Stimulated activated effector memory CD8-positive, alpha-beta T cell treated with anti-CD3 and anti-CD28 coated beads, Interleukin-12 subunit alpha, Interleukin-12 subunit beta, amount 100 ng/mL, for 72 hours (primary cell): ENCODE data around the gene TMEM53.
A peak's percentile ranks its signal among the peaks of the same experiment; 100 is the strongest.

Source experiments
- ATAC-seq: fragments of 150-1000 bp; cut with Tn5 transposase; 2 replicates; pipeline ENCODE4 v1.10.0; 2021
- DNase-seq, 2 donors: peaks; one replicate each; pipeline ENCODE4 v3.0.0; 2021 to 2022; ENCODE audit warnings: low spot score in 2 of 2
- H3K27ac Mint-ChIP-seq: one replicate; pipeline ENCODE4 v1.8.0; 2022; ENCODE audit warnings: mild to moderate bottlenecking, mixed read lengths
- H3K36me3 Mint-ChIP-seq: one replicate; pipeline ENCODE4 v1.8.0; 2022; ENCODE audit warnings: mild to moderate bottlenecking, mixed read lengths
- H3K4me1 Mint-ChIP-seq: one replicate; pipeline ENCODE4 v1.8.0; 2022; ENCODE audit warnings: mixed read lengths
- H3K4me3 Mint-ChIP-seq: one replicate; pipeline ENCODE4 v1.8.0; 2022; ENCODE audit warnings: mild to moderate bottlenecking, mixed read lengths
- H3K9me3 Mint-ChIP-seq: one replicate; pipeline ENCODE4 v1.8.0; 2022; ENCODE audit warnings: mixed read lengths

TMEM53 gene

DNA sequence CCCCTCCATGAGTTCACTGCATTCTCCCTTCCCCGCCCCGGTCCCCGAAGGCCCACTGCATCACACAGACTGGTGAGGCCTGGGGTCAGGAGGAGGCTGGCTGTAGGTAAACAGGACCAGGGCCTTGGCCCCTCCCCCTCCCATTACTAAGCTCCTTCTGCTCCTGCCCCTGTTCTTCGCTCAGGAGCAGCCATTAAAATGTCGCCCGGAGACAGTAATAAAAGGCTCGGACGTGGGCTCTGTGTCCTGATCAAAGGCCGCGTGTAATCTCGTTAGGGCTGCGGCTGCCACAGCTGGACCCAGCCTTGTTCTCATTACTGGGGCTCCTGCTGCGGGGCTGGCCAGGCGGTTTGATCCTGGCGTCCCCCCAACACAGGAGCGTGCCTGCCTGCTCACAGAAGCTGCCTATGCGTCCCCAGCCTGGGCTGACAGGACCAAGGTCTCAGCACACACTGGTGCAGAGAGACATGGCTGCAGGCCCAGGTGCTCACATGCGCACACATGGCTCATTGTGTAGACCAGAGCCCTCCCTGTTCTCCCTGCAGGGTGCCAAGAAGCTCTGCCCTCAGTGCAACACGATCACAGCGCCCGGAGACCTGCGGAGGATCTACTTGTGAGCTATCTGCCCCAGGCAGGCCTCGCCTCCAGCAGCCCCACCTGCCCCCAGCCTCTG, 24.0 kb downstream of the TMEM53 start:
- no peak for ATAC-seq
- H3K27ac Mint-ChIP-seq: no peak overlapping the region

DNA sequence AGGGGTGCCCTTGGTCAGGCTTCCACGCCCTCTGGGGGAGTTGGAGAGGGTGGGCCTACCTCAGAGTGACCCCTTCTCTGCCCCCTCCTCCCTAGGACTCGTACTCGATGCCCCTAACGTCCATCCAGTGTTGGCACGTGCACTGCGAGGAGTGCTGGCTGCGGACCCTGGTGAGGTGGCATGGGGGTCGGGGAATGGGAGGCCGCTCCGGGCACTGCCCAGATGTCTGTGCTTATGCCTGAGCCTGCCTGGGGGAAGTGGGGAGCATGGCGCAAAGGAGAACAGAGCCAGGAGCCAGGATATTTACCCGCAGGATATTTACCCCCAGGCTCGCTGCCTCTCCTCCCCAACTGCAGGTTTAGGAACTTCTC, 24.5 kb downstream of the TMEM53 start:
- DNase-seq: no peak
- Mint-ChIP-seq H3K4me3 (no peak overlapping the region), H3K36me3 (peaks cover 49% of the 10 kb centered on the region), H3K4me1 (peaks cover 6% of the 10 kb centered on the region), H3K9me3 (no peaks in the 10 kb centered on the region), H3K27ac (no peak overlapping the region)
- ATAC-seq: no peak

More for the DNA sequence above, 24.0 kb downstream of the TMEM53 start:
- DNase-seq: no peak
- Mint-ChIP-seq H3K4me1 (peaks cover 6% of the 10 kb centered on the region), H3K36me3 (peaks cover 44% of the 10 kb centered on the region), H3K4me3 (no peak overlapping the region), H3K9me3 (no peaks in the 10 kb centered on the region)

DNA sequence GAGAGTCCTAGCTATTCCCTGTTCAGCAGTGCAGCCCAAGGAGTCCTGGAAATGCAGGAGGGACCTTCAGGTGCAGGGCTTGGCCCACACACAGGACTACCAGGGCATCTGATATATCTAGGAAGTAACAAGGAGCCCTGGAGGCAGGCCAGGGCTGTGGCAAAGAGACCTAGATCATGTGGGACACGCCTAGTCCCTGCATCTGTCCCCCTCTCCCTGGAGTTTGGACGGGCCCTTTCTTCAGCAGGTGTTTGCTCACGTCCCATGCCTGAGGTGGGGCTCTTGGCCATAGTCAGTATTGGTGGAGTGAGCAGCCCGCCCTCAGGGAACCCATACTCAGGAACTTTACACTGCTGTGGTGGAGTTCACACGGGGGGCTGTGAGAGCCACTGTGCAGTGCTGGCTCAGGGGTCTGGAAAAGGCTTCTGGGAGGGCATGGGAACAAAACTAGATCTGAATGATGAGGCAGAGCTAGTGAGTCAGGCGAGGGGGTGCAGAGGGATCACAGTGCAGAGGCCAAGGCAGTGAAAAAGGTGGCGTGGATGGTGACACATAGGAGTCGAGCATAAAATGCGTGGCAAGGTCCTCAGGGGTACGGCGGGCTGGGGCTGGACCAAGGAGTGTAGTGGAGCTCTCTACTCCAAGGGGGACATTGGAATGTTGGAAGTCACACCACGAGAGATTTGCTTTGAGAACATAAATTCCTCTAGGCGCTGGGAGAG, 25.6 kb downstream of the TMEM53 start:
- ATAC-seq: no peak
- H3K4me3 Mint-ChIP-seq: no peak overlapping the region
- peaks cover 59% of the 10 kb centered on the region for H3K36me3 Mint-ChIP-seq
- H3K27ac Mint-ChIP-seq: peak overlapping the region; percentile 84
- peaks cover 6% of the 10 kb centered on the region for H3K4me1 Mint-ChIP-seq
- DNase-seq: no peak
- no peaks in the 10 kb centered on the region for H3K9me3 Mint-ChIP-seq

DNA sequence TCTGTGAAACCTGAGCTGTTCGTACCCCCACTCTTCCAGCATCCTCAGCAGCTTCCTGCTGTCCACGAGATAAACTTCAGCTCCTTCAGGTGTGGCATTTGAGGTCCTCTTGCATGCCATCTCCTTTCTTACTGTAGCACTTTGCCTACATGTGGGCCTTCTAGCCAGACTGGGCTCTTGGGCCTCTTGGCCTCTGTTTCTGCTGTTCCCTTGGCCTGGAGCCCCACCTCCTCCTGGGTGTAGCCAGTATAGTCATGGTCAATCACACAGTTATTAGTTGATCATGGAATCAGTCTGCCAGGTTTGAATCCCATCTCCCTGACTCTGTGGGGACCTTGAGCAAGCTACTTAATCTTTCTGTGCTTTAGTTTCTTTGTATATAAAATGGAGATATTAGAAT, 26.4 kb downstream of the TMEM53 start:
- Mint-ChIP-seq H3K36me3 (peaks cover 63% of the 10 kb centered on the region), H3K27ac (peak overlapping the region; percentile 84), H3K9me3 (no peaks in the 10 kb centered on the region), H3K4me1 (peaks cover 11% of the 10 kb centered on the region), H3K4me3 (no peak overlapping the region)
- ATAC-seq (no peak), DNase-seq (no peak)

DNA sequence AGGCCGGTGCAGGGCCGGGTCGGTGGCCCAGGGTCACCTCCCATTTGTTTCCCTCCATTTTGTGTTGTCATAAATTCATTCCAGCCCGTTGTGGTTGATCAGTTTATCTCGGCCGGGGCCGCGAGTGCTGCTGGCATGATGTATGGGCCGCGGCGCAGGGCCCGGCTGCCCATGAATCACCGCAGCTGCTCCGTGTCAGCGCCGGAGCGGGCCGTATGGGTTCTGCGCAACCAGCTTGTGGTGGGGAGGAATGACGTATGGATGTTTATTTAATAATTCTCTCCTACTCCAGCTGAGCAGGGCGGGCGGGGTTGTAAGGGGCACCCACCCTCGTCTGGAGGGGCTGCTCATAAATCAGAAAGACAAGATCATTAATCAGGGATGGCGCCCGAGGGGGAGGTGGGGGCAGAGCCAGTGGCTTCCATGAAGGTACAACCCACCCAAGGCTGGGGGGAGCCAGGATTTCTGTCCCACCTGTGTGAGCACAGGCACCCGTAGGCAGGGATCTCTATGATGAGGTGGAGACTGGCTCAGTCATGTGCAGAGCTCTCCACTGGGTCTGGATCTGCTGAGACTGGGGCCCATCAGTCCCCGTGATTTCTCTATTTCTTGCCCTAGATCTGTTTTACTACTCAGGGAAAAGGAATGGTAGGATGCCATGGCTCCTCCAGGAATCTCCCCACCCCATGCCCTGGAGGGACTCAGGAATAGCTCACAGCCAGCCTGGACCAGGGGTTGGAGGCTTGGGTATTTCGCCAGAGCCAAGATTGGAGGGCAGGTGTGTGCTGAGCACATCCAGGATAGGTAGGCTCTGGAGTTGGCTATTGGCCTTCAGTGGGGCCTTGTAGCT, 27.8 kb downstream of the TMEM53 start:
- Mint-ChIP-seq H3K27ac (peak overlapping the region; percentile 84), H3K9me3 (no peaks in the 10 kb centered on the region), H3K4me3 (no peak overlapping the region), H3K36me3 (peaks cover 77% of the 10 kb centered on the region), H3K4me1 (peaks cover 18% of the 10 kb centered on the region)
- ATAC-seq: no peak
- no peak for DNase-seq

DNA sequence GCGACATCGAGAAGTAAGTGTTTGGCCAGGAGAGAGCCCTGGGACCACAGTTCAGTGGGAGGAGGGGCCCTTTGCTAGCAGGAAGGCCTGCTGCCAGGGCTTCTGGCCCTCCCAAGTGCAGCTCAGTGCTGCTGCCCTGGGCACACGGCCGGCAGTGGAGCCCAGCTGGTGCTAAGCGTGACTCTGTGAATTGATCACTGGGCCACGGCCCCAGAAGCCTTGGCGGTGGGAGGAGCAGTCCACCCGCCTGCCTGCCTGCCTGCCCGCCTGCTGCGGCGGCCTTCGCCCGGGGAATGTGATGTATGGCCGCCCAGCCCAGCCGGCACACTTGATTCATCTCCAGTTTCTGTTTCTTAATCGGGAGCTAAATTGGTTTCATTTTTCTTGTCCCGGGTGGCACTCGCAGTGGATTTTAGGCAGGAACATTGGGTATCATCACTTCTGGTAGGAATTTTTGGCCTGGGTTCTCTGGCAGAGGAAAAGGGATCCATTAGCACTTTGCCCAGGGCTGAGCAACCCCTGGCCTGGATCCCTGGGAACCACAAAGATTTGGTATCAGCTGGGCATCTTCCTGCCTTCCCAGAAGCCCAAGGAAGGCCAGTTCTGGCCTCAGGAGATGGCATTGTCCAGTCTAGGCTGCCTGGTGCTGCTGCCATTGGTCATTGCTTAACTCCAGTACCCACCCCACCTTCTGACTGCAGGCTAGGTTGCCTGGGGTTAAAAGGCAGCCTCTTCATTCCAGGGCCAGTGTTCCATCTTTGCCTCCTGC, 28.6 kb downstream of the TMEM53 start:
- Mint-ChIP-seq H3K4me1 (peaks cover 20% of the 10 kb centered on the region), H3K27ac (peak overlapping the region; percentile 56), H3K36me3 (peaks cover 79% of the 10 kb centered on the region), H3K4me3 (no peak overlapping the region), H3K9me3 (no peaks in the 10 kb centered on the region)
- no peak for ATAC-seq
- no peak for DNase-seq

DNA sequence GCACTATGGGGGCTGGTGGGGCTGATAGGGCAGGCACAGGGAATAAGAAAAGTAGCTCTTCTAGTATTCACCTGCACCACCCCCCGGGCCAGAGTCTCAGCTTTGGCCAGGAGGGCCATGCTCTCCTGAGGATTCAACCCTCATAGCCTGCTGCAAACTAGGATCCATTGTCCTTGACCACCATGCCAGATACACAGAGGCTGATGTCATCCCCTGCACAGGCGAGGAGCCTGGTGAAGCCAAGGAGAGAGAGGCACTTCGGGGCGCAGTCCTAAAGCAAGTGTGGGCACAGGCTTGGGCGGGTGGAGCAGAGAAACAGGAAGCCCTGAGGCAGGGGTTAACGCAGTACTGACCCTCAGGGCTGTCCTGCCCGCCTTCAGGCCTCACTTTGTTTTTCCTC, 29.5 kb downstream of the TMEM53 start:
- peaks cover 86% of the 10 kb centered on the region for H3K36me3 Mint-ChIP-seq
- H3K9me3 Mint-ChIP-seq: no peaks in the 10 kb centered on the region
- H3K4me3 Mint-ChIP-seq: no peak overlapping the region
- ATAC-seq: no peak
- H3K27ac Mint-ChIP-seq: peak overlapping the region; percentile 10
- no peak for DNase-seq
- peaks cover 20% of the 10 kb centered on the region for H3K4me1 Mint-ChIP-seq

DNA sequence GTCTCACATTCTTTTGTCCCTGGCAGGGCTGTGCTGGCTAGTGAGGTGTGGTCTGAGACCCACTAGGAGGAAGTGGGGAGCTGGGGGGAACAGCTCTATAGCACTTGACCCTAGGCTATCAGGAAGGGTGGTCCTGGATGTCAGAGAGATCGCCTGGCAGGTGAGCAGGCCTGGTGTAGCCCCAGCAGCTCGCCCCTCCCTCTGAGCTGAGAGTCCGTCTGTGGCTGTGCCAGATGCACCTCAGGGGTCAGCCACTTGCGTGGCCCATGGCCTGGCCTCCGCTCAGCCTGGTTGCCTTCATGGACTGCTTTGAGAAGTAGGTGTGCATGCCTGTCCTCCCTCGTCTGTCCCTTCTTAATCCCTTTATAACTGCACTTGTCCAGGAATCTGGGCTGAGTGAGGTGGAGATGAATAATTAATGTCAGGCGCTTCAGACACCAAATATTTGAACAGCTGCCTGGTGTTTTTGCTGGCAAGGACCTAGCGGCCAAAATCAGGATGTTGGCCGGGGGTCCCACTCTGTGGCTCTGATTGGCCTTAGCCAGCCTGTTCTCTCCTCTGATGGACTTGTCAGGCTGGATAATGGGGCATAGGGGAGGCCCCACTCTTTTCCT, 30.5 kb downstream of the TMEM53 start:
- Mint-ChIP-seq H3K9me3 (no peaks in the 10 kb centered on the region), H3K36me3 (peaks cover 89% of the 10 kb centered on the region), H3K4me1 (peaks cover 20% of the 10 kb centered on the region), H3K27ac (peak overlapping the region; percentile 36), H3K4me3 (no peak overlapping the region)
- ATAC-seq (no peak), DNase-seq (no peak)

DNA sequence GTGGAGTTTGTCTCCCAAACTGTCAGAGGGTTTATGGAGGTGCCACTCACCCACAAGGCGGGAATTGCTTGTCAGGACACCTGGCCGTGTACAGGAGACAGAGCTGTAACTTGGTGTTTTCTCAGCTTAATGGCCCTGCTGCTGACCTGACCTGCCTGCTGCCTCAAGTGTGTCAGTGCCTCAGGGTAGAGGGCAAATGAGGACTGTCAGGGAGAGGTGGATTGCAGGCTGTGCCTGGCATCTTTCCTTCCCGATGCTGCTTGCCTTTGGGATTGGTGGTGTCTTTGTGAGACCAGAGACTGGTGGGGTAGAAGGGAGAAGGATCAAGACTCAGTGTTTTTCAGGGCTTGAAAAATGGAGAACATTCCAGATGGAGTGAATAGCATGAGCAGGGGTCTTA, 31.4 kb downstream of the TMEM53 start:
- H3K27ac Mint-ChIP-seq: peak overlapping the region; percentile 36
- ATAC-seq: no peak
- H3K9me3 Mint-ChIP-seq: no peaks in the 10 kb centered on the region
- H3K36me3 Mint-ChIP-seq: peaks cover 90% of the 10 kb centered on the region
- peaks cover 26% of the 10 kb centered on the region for H3K4me1 Mint-ChIP-seq
- DNase-seq: no peak
- no peak overlapping the region for H3K4me3 Mint-ChIP-seq

DNA sequence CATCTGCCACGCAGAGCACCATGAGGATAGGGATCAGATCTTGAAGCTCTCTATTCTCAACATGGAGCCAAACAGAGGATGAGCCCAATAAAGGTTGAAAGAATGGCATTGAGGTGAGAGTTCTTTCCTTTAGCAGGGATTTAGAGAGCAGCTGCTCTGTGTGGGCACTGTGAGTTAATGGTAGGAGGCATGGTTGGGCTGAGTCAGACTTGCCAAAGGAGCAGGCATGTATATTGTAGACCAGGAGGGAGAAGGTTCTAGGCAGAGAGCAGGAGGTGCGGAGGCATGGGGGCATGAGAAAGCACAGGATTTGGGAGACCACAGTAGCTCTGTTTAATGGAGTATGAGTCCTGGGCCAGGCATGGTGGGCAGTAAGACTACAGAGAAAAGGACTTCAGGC, 32.0 kb downstream of the TMEM53 start:
- no peaks in the 10 kb centered on the region for H3K9me3 Mint-ChIP-seq
- peaks cover 26% of the 10 kb centered on the region for H3K4me1 Mint-ChIP-seq
- peak overlapping the region; percentile 36 for H3K27ac Mint-ChIP-seq
- ATAC-seq (no peak), DNase-seq (no peak)
- H3K4me3 Mint-ChIP-seq: no peak overlapping the region
- H3K36me3 Mint-ChIP-seq: peaks cover 90% of the 10 kb centered on the region

DNA sequence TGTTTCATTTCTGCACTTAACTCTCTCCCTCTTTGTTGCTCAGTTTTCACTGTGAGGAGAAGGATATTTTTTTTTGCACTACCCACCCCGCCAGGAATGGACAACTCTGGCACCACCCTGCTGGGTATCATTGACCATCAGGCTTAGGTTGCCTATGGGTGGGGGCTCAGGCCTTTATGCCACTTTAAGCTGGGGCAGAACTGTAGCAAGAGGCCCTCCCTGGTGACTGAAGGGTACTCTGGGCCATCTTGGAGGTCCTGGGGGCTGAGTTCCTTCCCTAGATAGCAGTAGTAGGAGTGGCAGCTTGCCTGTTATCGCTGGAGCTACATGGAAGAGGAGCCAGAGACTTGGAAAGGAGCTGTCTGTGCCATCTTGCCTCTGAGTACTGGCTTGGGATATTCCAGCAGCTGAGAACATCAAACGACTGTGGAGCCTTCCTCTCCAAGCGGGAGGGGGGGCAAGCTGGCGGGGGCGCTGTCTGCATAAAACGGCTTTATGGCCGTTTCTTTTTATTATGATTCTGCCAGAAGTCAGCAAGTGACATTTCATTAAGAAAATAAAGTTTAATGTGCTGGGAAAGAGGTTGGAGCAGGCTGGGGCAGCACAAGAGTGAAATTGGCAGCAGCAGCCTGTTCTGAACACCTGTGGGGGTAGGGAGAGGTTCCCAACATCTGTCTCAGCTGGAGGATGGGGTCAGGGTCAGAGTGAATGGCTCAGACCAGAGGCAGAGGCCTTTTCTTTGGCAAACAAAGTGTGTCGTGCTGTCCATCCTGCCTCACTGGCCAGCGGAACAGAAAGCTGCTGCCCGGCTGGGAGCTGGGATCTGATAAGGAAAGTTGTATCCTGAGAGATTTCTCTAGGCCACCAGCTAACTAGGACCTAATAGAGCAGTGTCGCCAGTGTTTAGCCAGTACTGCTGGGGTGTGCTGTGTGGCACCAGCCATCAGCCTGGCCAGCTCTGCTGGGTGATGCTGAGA, 32.9 kb downstream of the TMEM53 start:
- ATAC-seq: no peak
- H3K4me3 Mint-ChIP-seq: no peak overlapping the region
- H3K36me3 Mint-ChIP-seq: peaks cover 90% of the 10 kb centered on the region
- H3K9me3 Mint-ChIP-seq: no peaks in the 10 kb centered on the region
- DNase-seq: no peak
- H3K4me1 Mint-ChIP-seq: peaks cover 26% of the 10 kb centered on the region
- H3K27ac Mint-ChIP-seq: peak overlapping the region; percentile 36

DNA sequence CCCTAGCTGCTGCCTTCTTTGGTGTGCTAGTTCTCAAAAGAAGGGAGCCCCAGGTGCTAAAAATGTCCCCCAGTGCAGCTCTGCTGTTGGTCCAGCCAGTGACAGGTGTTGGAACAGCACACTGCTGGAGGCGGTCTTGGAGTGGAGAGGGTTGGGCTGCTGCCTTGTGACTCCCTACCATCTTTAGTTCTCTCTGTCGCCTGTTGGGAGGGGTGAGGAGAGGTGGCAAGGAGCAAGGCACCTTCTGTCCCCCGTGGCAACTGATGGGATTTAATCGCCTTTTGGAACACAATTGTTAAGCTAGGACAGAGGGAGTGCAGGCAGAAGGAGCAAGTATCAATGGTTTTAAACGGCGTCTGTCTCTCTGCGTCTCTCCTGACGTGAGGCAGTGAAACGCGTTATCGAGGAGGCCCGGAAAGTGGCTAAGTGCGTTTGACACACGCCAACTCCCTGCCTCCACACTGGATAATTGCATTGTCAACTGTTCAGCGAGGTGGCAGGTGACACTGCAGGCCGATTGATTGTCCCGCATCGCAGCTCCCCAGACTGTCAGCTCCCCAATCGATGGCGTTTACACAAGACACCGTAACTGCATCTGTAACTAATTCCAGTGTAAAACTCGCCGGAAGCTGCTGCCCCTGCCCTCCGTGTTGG, 34.0 kb downstream of the TMEM53 start:
- H3K27ac Mint-ChIP-seq: peak overlapping the region; percentile 99
- DNase-seq: no peak
- H3K4me3 Mint-ChIP-seq: no peak overlapping the region
- no peak for ATAC-seq
- H3K4me1 Mint-ChIP-seq: peaks cover 34% of the 10 kb centered on the region
- no peaks in the 10 kb centered on the region for H3K9me3 Mint-ChIP-seq
- H3K36me3 Mint-ChIP-seq: peaks cover 94% of the 10 kb centered on the region

DNA sequence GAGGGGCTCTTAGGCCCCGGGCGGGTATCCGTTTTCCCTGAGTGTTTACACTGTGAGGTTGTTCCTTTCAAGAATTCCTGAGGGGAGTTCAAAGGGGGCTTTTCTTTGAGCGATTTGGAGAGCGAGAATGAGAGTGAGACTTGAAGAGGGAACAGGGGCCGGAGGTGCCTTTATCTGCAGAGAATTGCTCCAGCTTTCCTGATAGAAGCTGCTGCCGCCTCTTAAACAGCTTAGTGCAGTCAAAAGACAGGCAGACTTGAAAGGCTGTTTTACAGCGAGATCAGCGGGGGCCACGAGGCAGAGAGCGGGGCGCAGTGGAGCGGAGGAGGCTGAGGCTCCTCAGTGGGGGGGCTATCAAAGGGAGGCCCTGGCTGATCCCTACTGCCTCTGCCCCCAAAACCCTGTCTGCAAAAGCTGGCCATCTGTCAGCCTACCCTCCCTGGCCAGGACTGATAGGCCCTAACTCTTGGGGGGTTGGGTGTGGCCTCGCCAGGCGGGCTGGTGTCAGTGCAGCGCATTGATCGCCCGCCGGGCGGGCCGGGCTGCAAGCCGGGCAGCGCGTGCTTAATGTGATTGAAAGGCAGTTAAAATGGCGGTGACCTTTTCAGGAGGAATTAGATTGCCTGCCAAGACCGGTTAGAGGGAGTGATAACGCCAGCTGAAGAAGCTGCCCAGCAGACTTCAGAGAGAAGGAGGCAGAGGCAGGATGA, 36.4 kb downstream of the TMEM53 start:
- Mint-ChIP-seq H3K4me1 (peaks cover 53% of the 10 kb centered on the region), H3K4me3 (no peak overlapping the region), H3K36me3 (peaks cover 96% of the 10 kb centered on the region), H3K9me3 (no peaks in the 10 kb centered on the region), H3K27ac (peak overlapping the region; percentile 99)
- ATAC-seq: no peak
- no peak for DNase-seq
